HG02759 (cell line): ENCODE measurements around the gene MPHOSPH8.

Experiments used
- ATAC-seq: cut with Tn5 transposase; IDR thresholded peaks from one replicate; pipeline ENCODE4 v1.9.1; 2021; ENCODE audit warnings: mild to moderate bottlenecking, moderate library complexity; ENCODE audit not compliant: unreplicated experiment

The MPHOSPH8 gene, protein sequence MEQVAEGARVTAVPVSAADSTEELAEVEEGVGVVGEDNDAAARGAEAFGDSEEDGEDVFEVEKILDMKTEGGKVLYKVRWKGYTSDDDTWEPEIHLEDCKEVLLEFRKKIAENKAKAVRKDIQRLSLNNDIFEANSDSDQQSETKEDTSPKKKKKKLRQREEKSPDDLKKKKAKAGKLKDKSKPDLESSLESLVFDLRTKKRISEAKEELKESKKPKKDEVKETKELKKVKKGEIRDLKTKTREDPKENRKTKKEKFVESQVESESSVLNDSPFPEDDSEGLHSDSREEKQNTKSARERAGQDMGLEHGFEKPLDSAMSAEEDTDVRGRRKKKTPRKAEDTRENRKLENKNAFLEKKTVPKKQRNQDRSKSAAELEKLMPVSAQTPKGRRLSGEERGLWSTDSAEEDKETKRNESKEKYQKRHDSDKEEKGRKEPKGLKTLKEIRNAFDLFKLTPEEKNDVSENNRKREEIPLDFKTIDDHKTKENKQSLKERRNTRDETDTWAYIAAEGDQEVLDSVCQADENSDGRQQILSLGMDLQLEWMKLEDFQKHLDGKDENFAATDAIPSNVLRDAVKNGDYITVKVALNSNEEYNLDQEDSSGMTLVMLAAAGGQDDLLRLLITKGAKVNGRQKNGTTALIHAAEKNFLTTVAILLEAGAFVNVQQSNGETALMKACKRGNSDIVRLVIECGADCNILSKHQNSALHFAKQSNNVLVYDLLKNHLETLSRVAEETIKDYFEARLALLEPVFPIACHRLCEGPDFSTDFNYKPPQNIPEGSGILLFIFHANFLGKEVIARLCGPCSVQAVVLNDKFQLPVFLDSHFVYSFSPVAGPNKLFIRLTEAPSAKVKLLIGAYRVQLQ

DNA sequence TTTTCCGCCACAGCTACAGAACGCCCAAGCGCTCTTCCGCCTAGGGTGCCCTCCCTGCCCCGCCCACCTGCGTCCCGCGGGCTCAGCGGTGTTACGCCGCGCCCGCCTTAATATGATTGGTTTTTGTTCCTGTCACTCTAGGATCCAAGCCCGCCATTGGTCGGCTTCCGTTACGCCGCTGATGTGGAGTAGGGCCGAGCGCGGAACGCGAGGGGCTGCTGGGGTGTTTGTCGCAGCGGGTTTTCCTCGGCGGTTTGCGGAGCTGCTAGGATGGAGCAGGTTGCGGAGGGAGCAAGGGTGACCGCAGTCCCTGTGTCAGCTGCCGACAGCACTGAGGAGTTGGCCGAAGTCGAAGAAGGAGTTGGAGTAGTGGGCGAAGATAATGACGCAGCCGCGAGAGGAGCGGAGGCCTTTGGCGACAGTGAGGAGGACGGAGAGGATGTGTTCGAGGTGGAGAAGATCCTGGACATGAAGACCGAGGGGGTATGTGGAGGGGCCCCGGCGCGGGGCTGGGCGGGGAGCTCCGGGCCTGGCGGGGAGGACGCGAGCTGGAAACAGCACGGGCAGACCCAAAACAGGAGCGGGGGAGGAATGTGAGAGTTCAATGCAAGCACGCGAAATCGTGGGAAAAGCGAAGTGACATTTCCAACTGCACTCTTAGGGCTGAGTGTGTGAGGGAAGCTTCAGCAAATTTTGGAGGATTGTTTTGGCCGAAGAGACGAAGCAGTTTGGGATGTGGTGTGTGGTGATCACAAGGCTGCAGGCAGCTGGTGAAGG lies at the start of gene MPHOSPH8:
TSS of gene MPHOSPH8 (plus strand) at position 181 of the 777 bp plus-strand sequence. CDS start at position 271, 90 bp downstream.
- peak; percentile 98 for ATAC-seq

DNA sequence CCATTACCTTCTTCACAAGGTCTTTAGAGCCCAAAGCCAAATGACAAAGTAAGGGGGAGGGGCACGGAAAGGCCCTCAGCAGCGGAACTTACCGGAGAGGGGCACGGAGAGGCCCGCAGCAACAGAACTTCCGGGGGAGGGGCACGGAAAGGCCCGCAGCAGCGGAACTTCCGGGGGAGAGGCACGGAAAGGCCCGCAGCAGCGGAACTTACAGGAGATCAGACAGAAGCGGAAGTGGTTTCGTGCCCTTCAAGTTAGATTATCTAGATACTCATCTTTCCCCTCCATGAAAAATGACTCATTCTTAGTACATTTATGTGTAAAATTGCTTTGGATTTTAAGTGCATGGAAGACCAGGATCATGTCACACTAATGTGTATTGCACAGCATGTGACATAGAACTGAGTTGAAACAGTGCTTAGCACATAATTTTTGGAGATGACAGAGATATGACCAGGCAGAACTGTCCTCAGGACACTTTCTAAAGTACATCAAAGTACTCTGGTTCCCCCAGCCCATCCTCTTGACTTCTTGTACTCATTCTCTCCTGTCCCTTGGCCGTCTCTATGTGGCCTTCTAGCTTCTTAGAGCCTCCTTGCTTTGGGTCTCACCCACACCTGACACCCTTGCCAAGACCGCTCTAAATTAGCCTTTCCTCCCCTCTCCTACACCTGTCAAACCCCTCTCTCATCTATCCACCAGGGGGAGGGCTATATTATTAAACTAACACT lies 46.4 kb upstream of the MPHOSPH8 start:
- peak; percentile 86 for ATAC-seq

DNA sequence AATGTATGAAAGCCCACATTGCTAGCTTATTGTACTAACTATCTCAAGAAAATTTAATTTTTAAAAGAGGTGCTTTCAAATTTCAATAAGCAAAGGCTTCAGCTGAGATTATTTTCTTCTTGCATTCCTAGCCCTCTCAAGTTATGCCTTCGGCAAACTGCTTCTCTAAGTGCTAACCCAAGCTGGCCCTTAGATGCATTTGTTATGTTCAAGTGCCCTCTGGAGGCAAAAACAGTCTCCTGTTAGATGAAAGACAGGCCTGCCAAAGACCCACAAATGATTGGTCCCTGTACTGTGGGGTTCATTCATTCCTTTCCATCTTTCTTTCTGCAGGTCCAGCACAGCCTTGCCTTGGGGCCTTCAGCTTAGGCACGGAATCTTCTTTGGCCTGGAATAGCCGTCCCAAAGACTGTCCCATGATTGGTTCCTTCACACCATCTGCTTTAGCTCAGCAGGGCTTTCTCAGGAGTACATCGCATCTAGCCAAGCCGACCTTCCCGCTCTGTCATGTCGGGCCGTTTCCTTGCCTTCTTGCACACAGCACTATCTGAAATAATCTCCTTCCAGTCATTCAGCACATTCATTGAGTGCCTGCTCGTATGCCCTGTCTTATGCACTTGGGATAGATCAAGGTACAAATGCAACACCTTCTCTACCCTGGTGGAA lies 45.7 kb upstream of the MPHOSPH8 start:
- ATAC-seq, result peak; percentile 72

DNA sequence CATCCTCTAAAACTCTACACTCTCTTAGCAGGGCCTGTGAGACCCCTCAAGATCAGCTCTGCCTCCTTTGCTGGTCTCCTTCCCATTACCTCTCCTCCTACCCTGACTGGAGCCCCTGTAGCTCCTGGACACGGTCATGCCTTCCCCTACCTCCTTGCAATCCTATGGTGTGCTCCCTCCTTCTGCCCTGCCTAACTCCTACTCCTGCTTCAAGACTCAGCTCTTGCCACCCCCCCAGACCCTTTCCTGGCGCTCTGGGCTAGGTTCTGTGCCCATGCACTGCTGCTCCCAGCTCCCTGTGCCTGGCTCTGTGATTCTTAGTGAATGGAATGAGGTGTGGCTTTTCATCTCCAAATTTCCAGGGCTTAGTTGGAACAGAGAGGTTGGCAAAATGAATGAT lies 44.1 kb upstream of the MPHOSPH8 start:
- no peak for ATAC-seq

DNA sequence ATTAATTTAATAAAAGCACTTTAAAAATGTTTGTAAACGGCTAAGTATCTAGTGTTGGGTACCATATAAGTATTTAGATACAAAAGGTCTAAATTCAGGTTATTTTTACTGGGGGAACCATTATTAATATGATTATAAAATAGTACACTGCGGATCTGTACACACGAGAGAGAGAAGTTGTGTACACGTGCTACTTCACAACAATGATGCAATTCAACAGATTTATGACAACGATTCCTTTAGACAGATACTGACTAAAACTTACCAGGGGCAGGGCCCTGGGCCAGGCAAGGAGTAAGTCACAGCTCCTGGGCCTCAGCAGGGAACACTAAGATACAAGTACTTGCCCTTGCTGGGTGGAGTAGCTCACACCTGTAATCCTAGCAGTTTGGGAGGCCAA lies 43.0 kb upstream of the MPHOSPH8 start:
- ATAC-seq, result no peak

DNA sequence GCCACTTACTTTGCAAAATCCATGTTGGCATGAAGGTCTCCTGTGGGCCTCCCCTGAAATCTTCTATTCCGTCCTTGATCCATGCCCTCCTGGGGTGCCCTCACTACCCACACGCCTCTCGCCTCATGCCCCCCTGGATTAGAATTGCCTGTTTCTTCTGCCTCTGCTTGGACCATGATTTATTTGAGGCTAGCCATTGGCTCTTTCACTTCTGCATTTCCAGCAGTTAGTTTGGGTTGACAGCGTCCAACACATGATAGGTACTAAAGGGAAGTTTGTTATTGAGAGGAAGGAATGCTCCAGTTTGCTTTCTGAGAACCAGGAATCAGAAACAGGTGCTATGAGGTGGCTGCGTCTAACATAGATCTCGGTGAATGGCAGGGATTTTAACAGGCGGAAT lies 41.6 kb upstream of the MPHOSPH8 start:
- no peak for ATAC-seq

DNA sequence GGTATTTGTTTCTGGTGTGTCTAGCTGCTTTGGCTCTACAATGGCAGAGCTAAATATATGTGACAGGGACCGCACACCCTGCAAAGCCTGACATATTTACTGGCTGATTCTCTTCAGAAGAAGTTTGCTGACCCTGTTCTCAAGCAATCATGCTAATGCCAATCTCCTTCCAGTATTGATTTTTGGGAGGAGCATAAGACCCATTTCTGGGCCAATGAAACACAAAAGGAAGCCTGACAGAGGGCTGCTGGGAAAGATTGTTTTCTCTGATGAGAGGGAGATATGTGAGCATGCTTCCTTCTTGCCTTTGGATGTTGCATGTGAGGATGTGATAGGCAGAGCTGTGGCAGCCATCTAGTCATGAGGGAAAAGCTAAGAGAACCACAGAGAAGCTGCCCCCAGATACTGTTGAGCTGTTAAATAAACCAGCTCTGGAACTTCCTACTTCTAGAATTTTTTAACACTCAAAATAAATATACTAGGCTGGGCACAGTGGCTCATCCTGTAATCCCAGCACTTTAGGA lies 40.7 kb upstream of the MPHOSPH8 start:
- no peak for ATAC-seq

DNA sequence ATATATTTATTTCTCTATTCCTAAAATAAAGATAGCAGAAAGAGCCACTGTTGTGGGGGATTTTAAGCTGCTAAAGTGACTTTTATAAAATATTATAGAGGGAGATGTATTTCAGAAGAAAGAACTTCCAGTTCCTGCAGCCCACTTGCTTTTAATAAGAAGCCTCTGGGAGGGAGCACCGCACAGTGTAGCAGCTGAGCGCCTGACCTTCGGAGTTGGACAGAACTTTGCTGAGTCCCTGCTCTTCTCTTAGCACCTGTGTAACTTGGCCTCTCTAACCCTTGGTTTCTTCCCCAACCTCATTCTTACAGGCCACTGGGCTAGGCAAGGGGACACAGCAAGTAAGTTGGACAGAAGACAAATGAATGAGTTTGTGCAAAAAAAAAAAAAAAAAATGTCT lies 37.4 kb upstream of the MPHOSPH8 start:
- ATAC-seq, result no peak

DNA sequence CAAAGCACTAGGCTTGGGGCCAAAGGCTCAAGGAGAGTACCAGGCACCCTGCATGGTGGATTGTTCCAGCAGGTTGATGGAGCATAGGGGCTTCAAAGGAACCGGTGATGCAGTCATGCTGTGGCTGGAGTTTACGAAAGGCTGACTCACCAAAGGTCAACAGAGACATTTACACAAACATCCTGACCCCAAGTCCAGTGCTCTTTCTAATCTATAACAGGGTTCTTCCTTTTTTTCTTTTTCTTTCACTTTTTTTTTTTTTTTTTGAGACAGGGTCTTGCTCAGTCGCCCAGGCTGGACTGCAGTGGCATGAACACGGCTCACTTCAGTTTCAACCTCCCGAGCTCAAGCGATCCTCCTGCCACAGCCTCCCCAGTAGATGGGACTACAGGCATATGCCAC lies 36.5 kb upstream of the MPHOSPH8 start:
- ATAC-seq, result no peak

DNA sequence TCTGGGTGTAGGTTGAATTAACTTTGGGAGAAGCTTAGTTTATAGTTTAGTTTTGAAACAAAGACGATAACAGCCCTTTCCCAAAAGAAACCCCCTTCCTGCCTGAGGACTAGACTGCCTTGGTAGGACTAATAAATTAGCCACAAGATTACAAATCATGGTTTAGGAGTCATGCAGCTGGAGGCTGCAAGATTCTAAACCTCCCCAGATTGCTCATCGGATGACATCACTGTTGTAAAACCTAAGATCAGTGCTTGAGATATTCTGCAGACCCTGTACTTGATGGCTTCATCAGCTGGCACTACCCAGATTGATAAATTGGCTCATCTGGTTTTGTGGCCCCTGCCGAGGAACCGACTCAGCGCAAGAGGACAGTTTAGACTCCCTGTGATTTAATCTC lies 35.9 kb upstream of the MPHOSPH8 start:
- no peak for ATAC-seq

DNA sequence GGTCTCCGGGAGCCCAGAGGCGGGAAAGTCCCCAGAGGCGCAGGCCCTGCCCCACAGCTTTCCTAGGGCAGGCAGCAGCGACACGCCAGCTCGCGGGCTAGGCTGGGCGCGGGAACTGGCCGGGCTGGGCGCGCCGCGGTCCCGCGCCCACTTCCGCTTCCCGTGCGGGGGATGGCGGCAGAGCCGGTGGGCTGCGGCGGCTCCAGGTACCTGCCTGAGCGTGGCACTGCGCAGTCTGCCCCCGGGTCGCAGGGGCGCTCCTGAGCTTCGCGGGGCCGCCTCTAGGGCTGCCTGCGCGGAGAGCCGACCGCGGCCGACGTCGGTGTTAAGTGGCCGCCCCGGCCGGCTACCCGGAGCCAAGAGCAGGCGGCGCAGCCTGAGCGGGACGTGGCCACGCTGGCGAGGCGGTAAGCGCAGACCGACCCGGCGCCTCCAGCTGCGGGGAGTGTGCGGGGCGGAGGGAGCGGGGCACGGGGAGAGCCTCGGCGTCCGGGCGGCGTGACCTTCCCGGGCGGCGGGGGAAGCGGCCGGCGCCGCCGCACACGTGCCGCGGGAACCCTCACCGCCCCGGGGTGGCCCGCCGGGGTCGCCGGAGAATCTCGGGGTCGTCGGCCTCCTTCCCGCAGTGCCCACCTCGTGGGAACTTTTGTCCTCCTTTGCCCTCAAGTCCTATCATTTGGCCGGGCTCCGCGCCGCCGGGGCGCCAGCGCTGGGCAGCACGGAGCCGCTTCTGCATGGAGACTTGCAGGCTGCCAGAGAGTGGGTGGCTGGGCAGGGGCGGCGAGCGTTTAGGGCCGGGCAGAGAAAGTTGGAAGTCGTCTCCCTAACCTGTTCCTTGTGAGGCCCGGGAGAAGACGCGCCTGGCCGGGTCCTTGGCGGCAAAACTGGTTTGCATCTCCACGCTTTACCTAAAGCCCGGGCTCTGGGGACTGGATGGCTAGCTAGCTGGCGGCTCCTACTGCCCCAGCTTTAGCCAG lies 31.4 kb upstream of the MPHOSPH8 start:
- peak; percentile 89 for ATAC-seq

DNA sequence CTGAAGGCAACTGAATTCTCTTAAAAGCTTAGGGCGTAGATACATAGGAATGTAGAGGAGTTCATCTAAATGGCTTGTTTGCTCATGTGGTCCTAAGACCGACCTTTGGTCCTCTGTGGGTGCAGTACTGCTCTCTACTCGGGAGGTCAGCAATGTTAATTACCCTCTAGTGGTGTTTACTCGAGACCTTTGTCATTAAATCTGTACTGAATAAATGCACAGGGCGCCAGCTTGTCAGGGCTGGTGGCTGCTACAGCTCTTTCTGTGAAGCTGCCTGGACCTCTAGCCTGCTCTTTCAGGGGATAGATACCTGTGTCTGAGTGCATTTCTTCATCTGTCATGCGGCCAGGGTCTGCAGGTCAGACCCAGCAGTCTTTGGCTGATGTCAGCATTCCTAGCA lies 29.2 kb upstream of the MPHOSPH8 start:
- ATAC-seq, result no peak

DNA sequence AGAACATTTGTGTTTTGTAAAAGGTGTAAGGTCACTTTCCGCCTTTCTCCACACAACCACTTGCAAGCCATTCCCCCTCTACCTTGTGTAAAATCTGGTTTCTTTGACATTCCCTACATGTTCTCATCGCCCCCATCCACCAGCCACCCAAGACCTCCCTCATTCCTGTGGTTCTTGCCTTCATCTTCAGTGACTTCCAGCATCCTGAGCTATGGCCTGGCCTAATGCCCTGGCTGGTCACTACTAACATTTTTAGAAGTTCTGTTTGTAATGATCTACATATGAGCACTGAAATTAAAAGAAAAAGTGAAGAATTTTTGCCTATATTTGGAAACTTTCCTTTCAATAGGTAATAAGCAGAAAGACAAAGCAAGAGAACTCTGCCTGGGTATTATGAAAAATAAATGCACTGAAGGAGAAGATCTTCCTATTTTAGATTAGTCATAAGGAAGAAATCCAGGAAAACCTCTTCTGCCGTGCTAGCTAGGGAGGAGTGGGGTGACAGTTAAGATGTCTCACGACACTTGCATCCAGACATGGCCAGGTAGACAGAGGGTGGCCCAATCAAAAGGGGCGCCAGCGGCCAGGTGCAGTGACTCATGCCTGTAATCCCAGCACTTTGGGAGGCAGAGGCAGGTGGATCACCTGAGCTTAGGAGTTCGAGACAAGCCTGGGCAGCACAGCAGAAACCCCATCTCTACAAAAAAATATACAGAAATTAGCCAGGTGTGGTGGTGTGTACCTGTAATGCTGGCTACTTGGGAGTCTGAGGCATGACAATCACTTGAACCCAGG lies 28.1 kb upstream of the MPHOSPH8 start:
- ATAC-seq, result no peak

DNA sequence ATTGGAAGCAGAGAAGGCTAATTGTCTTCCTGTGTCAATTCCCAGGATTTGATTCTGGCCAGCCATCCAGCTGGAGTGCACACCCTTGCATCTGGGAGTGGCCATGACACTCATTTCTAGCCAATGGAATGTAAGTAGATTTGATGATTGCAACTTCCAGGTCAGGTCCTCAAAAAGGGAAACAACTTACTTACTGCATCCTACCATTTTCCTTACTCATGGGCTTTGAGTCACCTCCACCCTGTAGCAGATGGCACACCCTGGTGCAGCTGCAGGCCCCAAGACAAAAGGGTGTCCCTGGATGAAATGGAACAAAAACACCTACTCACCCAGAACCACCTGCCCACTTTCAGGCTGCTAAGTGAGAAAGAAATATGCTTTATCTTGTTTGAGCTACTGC lies 27.3 kb upstream of the MPHOSPH8 start:
- no peak for ATAC-seq

DNA sequence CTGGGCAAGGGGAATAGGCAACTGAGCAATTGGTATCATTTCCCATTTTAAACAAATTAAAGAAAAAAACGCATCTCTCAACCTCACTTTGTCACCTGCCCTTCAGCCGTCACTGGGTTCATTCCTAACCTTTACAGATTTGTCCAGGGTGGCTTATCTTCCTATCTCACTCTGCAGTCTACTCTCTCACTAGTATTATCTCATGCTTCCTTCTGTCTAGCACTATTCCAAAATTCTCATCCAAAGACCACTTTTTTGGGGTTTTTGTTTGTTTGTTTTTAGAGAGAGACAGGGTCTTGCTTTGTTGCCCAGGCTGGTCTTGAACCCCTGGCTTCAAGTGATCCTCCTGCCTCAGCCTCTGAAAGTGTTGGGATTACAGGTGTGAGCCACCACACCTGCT lies 26.7 kb upstream of the MPHOSPH8 start:
- no peak for ATAC-seq

DNA sequence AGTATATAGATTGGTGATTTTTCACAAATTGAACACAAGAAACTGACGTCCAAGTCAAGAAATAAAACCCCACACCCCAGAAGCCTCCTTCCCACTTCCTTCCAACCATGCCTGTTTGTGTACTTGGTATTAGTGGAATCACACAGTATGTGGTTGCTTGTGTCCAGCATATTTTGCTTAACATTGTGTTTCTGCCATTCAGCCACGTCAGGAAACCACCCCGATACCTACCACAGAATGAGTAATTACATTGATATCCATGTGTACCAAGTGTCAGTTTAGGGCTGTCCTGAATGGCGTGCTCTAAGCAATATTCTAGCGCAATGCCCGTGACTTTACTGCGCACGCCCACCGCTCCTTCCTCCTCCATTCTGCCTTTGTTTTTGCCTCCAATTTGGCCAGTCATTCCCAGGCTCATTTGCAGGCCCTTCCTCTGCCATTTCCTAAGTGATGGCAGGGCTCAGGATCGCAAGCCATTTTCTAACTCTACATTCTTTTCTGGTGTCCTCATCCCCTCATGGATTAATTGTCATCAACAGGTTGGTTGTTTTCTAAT lies 25.9 kb upstream of the MPHOSPH8 start:
- ATAC-seq, result no peak

DNA sequence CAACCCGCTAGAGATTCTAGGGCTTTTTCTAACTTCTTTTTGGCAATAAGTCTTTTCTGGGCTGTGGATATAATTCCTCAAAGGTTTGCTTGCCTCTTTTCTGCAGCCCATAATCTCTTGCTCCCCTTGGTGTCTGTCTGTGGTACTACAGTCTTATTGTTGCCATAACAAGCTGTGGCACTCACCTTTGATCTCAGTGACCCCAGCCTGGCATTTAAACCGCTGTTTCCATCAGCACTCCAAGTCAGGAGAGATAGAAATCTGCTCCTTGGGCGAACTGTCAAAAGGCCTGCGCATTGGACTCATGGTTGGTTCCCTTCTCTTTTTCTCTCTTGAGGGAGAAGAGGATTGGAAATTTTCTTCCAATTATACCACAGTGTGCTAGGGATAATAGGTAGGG lies 14.5 kb upstream of the MPHOSPH8 start:
- no peak for ATAC-seq

DNA sequence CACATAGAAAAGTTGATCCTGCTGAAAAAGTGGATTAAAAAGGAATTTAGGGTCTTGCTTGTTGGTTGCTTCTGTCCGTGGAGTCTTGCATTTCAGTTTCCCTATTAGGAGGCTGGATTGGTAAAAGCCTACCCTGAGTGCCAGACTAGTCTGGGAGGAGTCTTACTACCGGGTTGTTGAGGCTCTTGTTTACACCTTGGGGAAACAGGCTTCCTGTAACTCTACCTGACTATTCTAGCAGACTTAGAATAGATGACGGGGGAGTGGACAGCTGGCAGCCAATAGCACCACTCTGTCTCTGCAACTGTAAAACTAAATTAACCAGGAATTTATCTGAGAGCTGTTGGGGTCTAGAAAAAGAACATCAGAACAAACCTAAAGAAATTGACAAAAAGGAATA lies 11.3 kb upstream of the MPHOSPH8 start:
- ATAC-seq, result no peak
